Neuronal stem cell (in vitro differentiated cells): ENCODE results near the gene OR3A2.
"Not testable (repeated sequence)": the region's sequence is repeated elsewhere in the genome, so short reads cannot be mapped to it uniquely, and the experiment has no call there.

Source experiments
- DNase-seq: peaks from one replicate; pipeline ENCODE4 v3.0.0-alpha.2; 2013; ENCODE audit warnings: low spot score
- H2AFZ ChIP-seq: one replicate; pipeline ENCODE4 v1.6.1; 2013; ENCODE audit warnings: mild to moderate bottlenecking, low read length, inconsistent platforms
- H2AK5ac ChIP-seq: 2 replicates; pipeline ENCODE4 v1.6.1; 2013; ENCODE audit warnings: low read depth, mild to moderate bottlenecking, inconsistent platforms, low read length, moderate library complexity, mixed read lengths
- H2BK120ac ChIP-seq: 2 replicates; pipeline ENCODE4 v1.6.1; 2013; ENCODE audit warnings: low read depth, mild to moderate bottlenecking, inconsistent platforms, low read length, moderate library complexity, mixed read lengths
- H2BK12ac ChIP-seq: one replicate; pipeline ENCODE4 v1.6.1; 2013; ENCODE audit warnings: low read length, inconsistent platforms
- H2BK15ac ChIP-seq: 2 replicates; pipeline ENCODE4 v1.6.1; 2013; ENCODE audit warnings: mild to moderate bottlenecking, low read length, inconsistent platforms, mixed read lengths
- H2BK5ac ChIP-seq: one replicate; pipeline ENCODE4 v1.6.1; 2013; ENCODE audit warnings: inconsistent platforms, mild to moderate bottlenecking, low read length, moderate library complexity
- H3K14ac ChIP-seq: one replicate; pipeline ENCODE4 v1.6.1; 2013; ENCODE audit warnings: low read length, inconsistent platforms
- H3K18ac ChIP-seq: 2 replicates; pipeline ENCODE4 v1.6.1; 2013; ENCODE audit warnings: low read length, inconsistent platforms
- H3K23ac ChIP-seq: 2 replicates; pipeline ENCODE4 v1.6.1; 2013; ENCODE audit warnings: low read depth, mild to moderate bottlenecking, mixed read lengths, low read length, inconsistent platforms; ENCODE audit not compliant: poor library complexity
- H3K27ac ChIP-seq: replicated peaks from 3 replicates; pipeline ENCODE4 v1.5.1; 2013; ENCODE audit warnings: low read length, inconsistent platforms
- H3K27me3 ChIP-seq, 3 experiments: 2 replicates each; pipeline ENCODE4 v1.6.1; 2013; ENCODE audit warnings: low read length in 3 of 3, mild to moderate bottlenecking in 2 of 3, inconsistent platforms in 1 of 3, low read depth in 1 of 3, mixed read lengths in 1 of 3, moderate library complexity in 1 of 3; ENCODE audit not compliant: control insufficient read depth in 3 of 3, insufficient read depth in 3 of 3
- H3K36me3 ChIP-seq, 2 donors: replicated peaks in 1 of 2; 2 replicates each; pipeline ENCODE4 v1.6.1; 2013; ENCODE audit warnings: low read length in 2 of 2; ENCODE audit not compliant: control insufficient read depth in 2 of 2, insufficient read depth in 2 of 2
- H3K4ac ChIP-seq: 2 replicates; pipeline ENCODE4 v1.6.1; 2013; ENCODE audit warnings: inconsistent platforms, mild to moderate bottlenecking, low read length, moderate library complexity
- H3K4me1 ChIP-seq, 2 donors: 1 replicate in 1 of 2; 2 replicates in 1 of 2; pipeline ENCODE4 v1.6.1; 2013; ENCODE audit warnings: low read length in 2 of 2, low read depth in 1 of 2; ENCODE audit not compliant: control insufficient read depth in 2 of 2, insufficient read depth in 1 of 2
- H3K4me2 ChIP-seq: one replicate; pipeline ENCODE4 v1.6.1; 2013; ENCODE audit warnings: mild to moderate bottlenecking, low read length, inconsistent platforms; ENCODE audit not compliant: insufficient read depth, poor library complexity, severe bottlenecking
- H3K4me3 ChIP-seq, 2 donors: 2 replicates each; pipeline ENCODE4 v1.5.1; 2013; ENCODE audit warnings: low read length in 2 of 2, mild to moderate bottlenecking in 2 of 2, inconsistent platforms in 1 of 2, moderate library complexity in 1 of 2
- H3K79me1 ChIP-seq: one replicate; pipeline ENCODE4 v1.6.1; 2013; ENCODE audit warnings: low read depth, mild to moderate bottlenecking, inconsistent platforms, low read length, moderate library complexity
- H3K9ac ChIP-seq: one replicate; pipeline ENCODE4 v1.6.1; 2013; ENCODE audit warnings: mild to moderate bottlenecking, low read depth, low read length, inconsistent platforms; ENCODE audit not compliant: poor library complexity
- H3K9me3 ChIP-seq, 2 donors: replicated peaks in 1 of 2; 2 replicates each; pipeline versions ENCODE3 to v1.6.1; 2013; ENCODE audit warnings: low read length in 2 of 2, mild to moderate bottlenecking in 2 of 2, inconsistent platforms in 1 of 2, low read depth in 1 of 2, mixed read lengths in 1 of 2, moderate library complexity in 1 of 2; ENCODE audit not compliant: control insufficient read depth in 2 of 2, insufficient read depth in 1 of 2
- H4K8ac ChIP-seq: one replicate; pipeline ENCODE4 v1.6.1; 2013; ENCODE audit warnings: low read depth, mild to moderate bottlenecking, inconsistent platforms, low read length, moderate library complexity
- H4K91ac ChIP-seq: one replicate; pipeline ENCODE4 v1.6.1; 2013; ENCODE audit warnings: low read length, low read depth, mild to moderate bottlenecking, inconsistent platforms; ENCODE audit not compliant: poor library complexity
- WGBS, 2 donors: extraction: QIAGEN DNeasy Blood & Tissue Kit; methylation state at CpG; one replicate each; pipeline ENCODE4 v1.1.7; 2013; ENCODE audit warnings: missing lambda C conversion rate in 2 of 2, mixed read lengths in 1 of 2; ENCODE audit not compliant: insufficient read length in 2 of 2, insufficient replicate concordance in 1 of 2; ENCODE audit errors: extremely low coverage in 2 of 2; 5-methylcytosine and 5-hydroxymethylcytosine counted together

Gene OR3A2

DNA sequence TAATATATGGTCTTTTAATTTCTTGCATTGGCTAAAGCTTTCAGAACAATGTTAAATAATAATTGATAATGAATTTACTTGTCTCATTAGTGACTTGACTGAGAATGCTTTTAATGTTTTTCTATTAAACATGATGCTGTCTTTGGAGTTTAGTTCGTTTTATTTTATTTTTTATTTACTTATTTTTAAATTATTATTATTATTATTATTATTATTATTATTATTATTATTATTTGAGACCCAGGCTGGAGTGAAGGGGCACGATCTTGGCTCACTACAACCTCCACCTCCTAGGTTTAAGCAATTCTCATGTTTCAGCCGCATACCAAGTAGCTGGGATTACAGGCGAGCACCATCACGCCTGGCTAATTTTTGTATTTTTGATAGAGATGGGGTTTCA, 29.5 kb upstream of the OR3A2 start:
- H3K9me3 ChIP-seq: no peaks in the 10 kb centered on the region
- H2AFZ ChIP-seq: no peak overlapping the region
- no peak overlapping the region for H3K4me2 ChIP-seq
- no peak overlapping the region for H2BK120ac ChIP-seq
- no peaks in the 10 kb centered on the region for H3K79me1 ChIP-seq
- no peak overlapping the region for H4K91ac ChIP-seq
- no peak overlapping the region for H3K4ac ChIP-seq
- H2AK5ac ChIP-seq: no peak overlapping the region
- H2BK5ac ChIP-seq: no peak overlapping the region
- H3K27me3 ChIP-seq: no peaks in the 10 kb centered on the region
- no peak overlapping the region for H2BK15ac ChIP-seq
- no peak overlapping the region for H3K18ac ChIP-seq
- WGBS, 2 donors: no CpG with 5 or more reads among the region's 5 CpGs
- DNase-seq: no peak
- H3K36me3 ChIP-seq: no peaks in the 10 kb centered on the region
- H2BK12ac ChIP-seq: no peak overlapping the region
- no peak overlapping the region for H3K27ac ChIP-seq
- no peak overlapping the region for H4K8ac ChIP-seq
- H3K14ac ChIP-seq: no peak overlapping the region
- H3K23ac ChIP-seq: no peak overlapping the region
- no peak overlapping the region for H3K4me3 ChIP-seq
- no peaks in the 10 kb centered on the region for H3K4me1 ChIP-seq
- no peak overlapping the region for H3K9ac ChIP-seq

GRCh38 chr17:3412216-3412615, 26.1 kb upstream of the OR3A2 start:
- not testable (repeated sequence) for H3K4me1 ChIP-seq, H3K36me3 ChIP-seq, H2BK12ac ChIP-seq, H3K27me3 ChIP-seq, H3K23ac ChIP-seq, H4K91ac ChIP-seq, H2AK5ac ChIP-seq, H3K27ac ChIP-seq, H3K4me2 ChIP-seq, H4K8ac ChIP-seq, DNase-seq, H2BK5ac ChIP-seq, H3K9me3 ChIP-seq, H2AFZ ChIP-seq, H3K4ac ChIP-seq, H3K18ac ChIP-seq, H3K14ac ChIP-seq, H2BK120ac ChIP-seq, H3K4me3 ChIP-seq, H3K79me1 ChIP-seq, H2BK15ac ChIP-seq, H3K9ac ChIP-seq
- no CpG with 5 or more reads among the region's 16 CpGs for WGBS, 2 donors

- H2AK5ac ChIP-seq: no peak within 1 kb of the TSS
- no peak for DNase-seq
- WGBS, 2 donors: no CpG with 5 or more reads among the region's 3 CpGs
Measured at GRCh38 chr17:3411070-3411469, 25.0 kb upstream of the OR3A2 start, which contains the start of gene OR3A3. TSS of gene OR3A3 (plus strand) at chr17:3411370.

DNA sequence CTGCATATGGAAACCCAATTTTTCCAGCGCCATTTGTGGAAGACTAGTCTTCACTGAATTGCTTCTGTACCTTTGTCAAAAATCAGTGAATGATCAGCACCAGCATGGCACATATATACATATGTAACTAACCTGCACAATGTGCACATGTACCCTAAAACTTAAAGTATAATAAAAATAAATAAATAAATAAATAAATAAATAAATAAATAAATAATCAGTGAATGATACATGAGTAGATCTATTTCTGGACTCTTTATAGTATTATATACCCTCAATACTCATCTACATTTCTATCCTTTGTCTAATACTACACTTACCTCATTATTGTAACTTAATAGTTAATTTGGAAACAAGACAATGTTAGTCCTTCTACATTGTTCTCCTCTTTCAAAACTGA, 17.7 kb upstream of the OR3A2 start:
- H3K9me3 ChIP-seq, H2BK120ac ChIP-seq, H3K27ac ChIP-seq, H3K36me3 ChIP-seq, H3K4me3 ChIP-seq, H3K79me1 ChIP-seq, H3K9ac ChIP-seq, H3K14ac ChIP-seq, H2BK15ac ChIP-seq, H2AK5ac ChIP-seq, H3K27me3 ChIP-seq, H4K91ac ChIP-seq, H3K18ac ChIP-seq, H2AFZ ChIP-seq, H3K4me2 ChIP-seq, H3K4ac ChIP-seq, H3K23ac ChIP-seq, DNase-seq, H3K4me1 ChIP-seq, H2BK12ac ChIP-seq, H4K8ac ChIP-seq, H2BK5ac ChIP-seq: not testable (repeated sequence)
- no CpG with 5 or more reads among the region's 1 CpG for WGBS, 2 donors

More at GRCh38 chr17:3411070-3411469, 25.0 kb upstream of the OR3A2 start, which contains the start of gene OR3A3:
- no peak within 1 kb of the TSS for H2AFZ ChIP-seq
- H3K14ac ChIP-seq: no peak within 1 kb of the TSS
- no peak within 1 kb of the TSS for H3K4me2 ChIP-seq
- H3K79me1 ChIP-seq: no peaks in the 10 kb centered on the region
- no peak within 1 kb of the TSS for H3K23ac ChIP-seq
- no peak within 1 kb of the TSS for H2BK12ac ChIP-seq
- H3K36me3 ChIP-seq: no peaks in the 10 kb centered on the region
- H4K8ac ChIP-seq: no peak within 1 kb of the TSS
- no peak within 1 kb of the TSS for H3K18ac ChIP-seq
- H3K4me3 ChIP-seq: no peak within 1 kb of the TSS
- H3K27ac ChIP-seq: no peak within 1 kb of the TSS
- no peaks in the 10 kb centered on the region for H3K27me3 ChIP-seq
- H2BK120ac ChIP-seq: no peak within 1 kb of the TSS
- H3K4me1 ChIP-seq: no peaks in the 10 kb centered on the region
- no peak within 1 kb of the TSS for H3K9ac ChIP-seq
- H3K4ac ChIP-seq: no peak within 1 kb of the TSS
- no peaks in the 10 kb centered on the region for H3K9me3 ChIP-seq
- H2BK15ac ChIP-seq: no peak within 1 kb of the TSS
- H2BK5ac ChIP-seq: no peak within 1 kb of the TSS
- no peak within 1 kb of the TSS for H4K91ac ChIP-seq
